IMR-90 (cell line): ENCODE measurements around the gene TMEM235. TPM values are rescaled to one million over a fixed set of nuclear protein-coding genes. Genes with fewer than 3 reads are reported as not detected.

ENCODE experiments used
- ATAC-seq: fragments of 200-7000 bp; cut with Tn5 transposase; 2 replicates; pipeline ENCODE4 v1.9.1; 2020; ENCODE audit warnings: low read depth, mild to moderate bottlenecking, moderate library complexity
- BruUV-seq: library from RNA; stranded (reverse); fragments of 400-500 nt; replicated peaks from 2 replicates; lab custom pipeline; 2021; lab: Mats Ljungman, UMichigan
- CTCF ChIA-PET: fragments of 300-600 bp; formaldehyde crosslinking; extraction: SDS; loops from one replicate; lab custom pipeline; 2021; ENCODE audit warnings: antibody characterized with exemption; lab: Yijun Ruan, JAX
- POLR2A ChIA-PET: fragments of 300-600 bp; sonication (Branson Sonifier 250); formaldehyde crosslinking; loops from one replicate; lab custom pipeline; 2022; ENCODE audit warnings: antibody characterized with exemption; ENCODE audit not compliant: unreplicated experiment; lab: Charles Lee
- DNase-seq: peaks from one replicate; pipeline ENCODE4 v3.0.0; 2013
- H2AFZ ChIP-seq: replicated peaks from 2 replicates; pipeline ENCODE3; 2013; ENCODE audit warnings: low read length, mild to moderate bottlenecking; ENCODE audit not compliant: poor library complexity
- H2AK5ac ChIP-seq: 2 replicates; pipeline ENCODE4 v1.6.1; 2013; ENCODE audit warnings: low read depth, low read length, inconsistent platforms
- H2AK9ac ChIP-seq: replicated peaks from 2 replicates; pipeline ENCODE3; 2013; ENCODE audit warnings: mild to moderate bottlenecking, low read depth, low read length, moderate library complexity; ENCODE audit not compliant: poor library complexity
- H2BK120ac ChIP-seq: 2 replicates; pipeline ENCODE4 v1.6.1; 2013; ENCODE audit warnings: low read depth, low read length, inconsistent platforms
- H2BK15ac ChIP-seq: 3 replicates; pipeline ENCODE4 v1.6.1; 2013; ENCODE audit warnings: low read depth, low read length, inconsistent platforms
- H2BK20ac ChIP-seq: 2 replicates; pipeline ENCODE4 v1.6.1; 2013; ENCODE audit warnings: low read depth, mild to moderate bottlenecking, inconsistent platforms, low read length, moderate library complexity
- H2BK5ac ChIP-seq: 2 replicates; pipeline ENCODE4 v1.6.1; 2013; ENCODE audit warnings: mild to moderate bottlenecking, low read depth, low read length, inconsistent platforms; ENCODE audit not compliant: poor library complexity, severe bottlenecking
- H3K14ac ChIP-seq: replicated peaks from 2 replicates; pipeline ENCODE4 v1.6.1; 2013; ENCODE audit warnings: low read depth, low read length, inconsistent platforms
- H3K18ac ChIP-seq: 2 replicates; pipeline ENCODE4 v1.6.1; 2013; ENCODE audit warnings: low read depth, low read length, control low read depth
- H3K23ac ChIP-seq: 2 replicates; pipeline ENCODE4 v1.6.1; 2013; ENCODE audit warnings: low read depth, low read length, inconsistent platforms
- H3K27ac ChIP-seq: 2 replicates; pipeline ENCODE4 v1.5.1; 2013; ENCODE audit warnings: mild to moderate bottlenecking, control low read depth, low read length; ENCODE audit not compliant: insufficient read depth
- H3K27me3 ChIP-seq: 2 replicates; pipeline ENCODE4 v1.6.1; 2013; ENCODE audit warnings: low read length; ENCODE audit not compliant: control insufficient read depth, insufficient read depth
- H3K36me3 ChIP-seq: 2 replicates; pipeline ENCODE4 v1.6.1; 2013; ENCODE audit warnings: low read length, mixed read lengths; ENCODE audit not compliant: control insufficient read depth, insufficient read depth
- H3K4ac ChIP-seq: 2 replicates; pipeline ENCODE4 v1.6.1; 2013; ENCODE audit warnings: low read depth, low read length, inconsistent platforms
- H3K4me1 ChIP-seq: 2 replicates; pipeline ENCODE4 v1.6.1; 2013; ENCODE audit warnings: low read length, mixed read lengths; ENCODE audit not compliant: control insufficient read depth, insufficient read depth
- H3K4me2 ChIP-seq: 2 replicates; pipeline ENCODE4 v1.6.1; 2013; ENCODE audit warnings: low read depth, mild to moderate bottlenecking, control low read depth, low read length, moderate library complexity
- H3K4me3 ChIP-seq: 2 replicates; pipeline ENCODE4 v1.5.1; 2013; ENCODE audit warnings: low read depth, mild to moderate bottlenecking, control low read depth, low read length, moderate library complexity; ENCODE audit not compliant: insufficient read depth
- H3K56ac ChIP-seq: 2 replicates; pipeline ENCODE4 v1.6.1; 2013; ENCODE audit warnings: low read length, inconsistent platforms; ENCODE audit not compliant: insufficient read depth; ENCODE audit errors: extremely low read depth
- H3K79me1 ChIP-seq, 2 experiments: 2 replicates each; pipeline ENCODE4 v1.6.1; 2013; ENCODE audit warnings: low read length in 2 of 2, inconsistent platforms in 1 of 2, low read depth in 1 of 2
- H3K9ac ChIP-seq: 2 replicates; pipeline ENCODE4 v1.6.1; 2013; ENCODE audit warnings: low read depth, low read length, control low read depth
- H3K9me1 ChIP-seq: 2 replicates; pipeline ENCODE4 v1.6.1; 2013; ENCODE audit warnings: low read length, inconsistent platforms; ENCODE audit not compliant: insufficient read depth
- H3K9me3 ChIP-seq: 2 replicates; pipeline ENCODE4 v1.6.1; 2013; ENCODE audit warnings: low read length; ENCODE audit not compliant: control insufficient read depth, insufficient read depth
- H4K20me1 ChIP-seq: 2 replicates; pipeline ENCODE4 v1.6.1; 2013; ENCODE audit warnings: low read length, inconsistent platforms; ENCODE audit not compliant: insufficient read depth
- H4K5ac ChIP-seq: 2 replicates; pipeline ENCODE4 v1.6.1; 2013; ENCODE audit warnings: mild to moderate bottlenecking, low read depth, low read length, control low read depth
- H4K8ac ChIP-seq, 2 experiments: 2 replicates each; pipeline ENCODE4 v1.6.1; 2013; ENCODE audit warnings: low read depth in 2 of 2, low read length in 2 of 2, control low read depth in 1 of 2, inconsistent platforms in 1 of 2
- H4K91ac ChIP-seq: 2 replicates; pipeline ENCODE4 v1.6.1; 2013; ENCODE audit warnings: low read depth, low read length, inconsistent platforms; ENCODE audit not compliant: insufficient read depth
- BHLHE40 ChIP-seq: fragments of 150-350 bp; IDR thresholded peaks from 2 replicates; pipeline ENCODE4 v1.6.1; 2016; ENCODE audit warnings: mild to moderate bottlenecking, low read depth, low read length
- CEBPB ChIP-seq: IDR thresholded peaks from 2 replicates; pipeline ENCODE4 v1.6.1; 2012; ENCODE audit warnings: low read depth, low read length, improper control_type of control experiment
- CHD1 ChIP-seq: IDR thresholded peaks from 2 replicates; pipeline ENCODE4 v1.6.1; 2012; ENCODE audit warnings: low read depth, low read length, improper control_type of control experiment
- FOS ChIP-seq: fragments of 150-350 bp; IDR thresholded peaks from 2 replicates; pipeline ENCODE4 v1.6.1; 2016; ENCODE audit warnings: low read depth, low read length
- MAFK ChIP-seq: IDR thresholded peaks from 2 replicates; pipeline ENCODE4 v1.6.1; 2012; ENCODE audit warnings: low read depth, low read length, improper control_type of control experiment
- MXI1 ChIP-seq: IDR thresholded peaks from 2 replicates; pipeline ENCODE4 v1.6.1; 2012; ENCODE audit warnings: low read depth, mild to moderate bottlenecking, low read length, moderate library complexity, borderline replicate concordance
- NFE2L2 ChIP-seq: fragments of 150-350 bp; IDR thresholded peaks from 2 replicates; pipeline ENCODE4 v1.6.1; 2016; ENCODE audit warnings: low read depth, mild to moderate bottlenecking, low read length
- POLR2A ChIP-seq: IDR thresholded peaks from 2 replicates; pipeline ENCODE4 v1.6.1; 2012; ENCODE audit warnings: mild to moderate bottlenecking, low read depth, low read length
- RAD21 ChIP-seq: IDR thresholded peaks from 2 replicates; pipeline ENCODE4 v1.6.1; 2012; ENCODE audit warnings: low read length, improper control_type of control experiment
- RCOR1 ChIP-seq: IDR thresholded peaks from 2 replicates; pipeline ENCODE4 v1.6.1; 2012; ENCODE audit warnings: mild to moderate bottlenecking, low read length, improper control_type of control experiment; ENCODE audit not compliant: insufficient replicate concordance
- SMC3 ChIP-seq: fragments of 150-350 bp; IDR thresholded peaks from 2 replicates; pipeline ENCODE4 v1.6.1; 2016; ENCODE audit warnings: low read depth, mild to moderate bottlenecking, antibody characterized with exemption, low read length, moderate library complexity
- WGBS, 2 experiments: methylation state at CpG; one replicate each; pipeline versions ENCODE4 v1.1.5 to v1.1.7; 2013; ENCODE audit warnings: missing lambda C conversion rate in 2 of 2; ENCODE audit not compliant: insufficient read length in 1 of 2; ENCODE audit errors: extremely low coverage in 2 of 2; 5-methylcytosine and 5-hydroxymethylcytosine counted together
- dilution Hi-C: fragments of 300-500 bp; cut with HindIII; formaldehyde crosslinking; loops from one replicate; pipeline ENCODE4 v1.14.3; 2018; ENCODE audit warnings: low sequenced_read_pairs; ENCODE audit not compliant: unreplicated experiment
- in situ Hi-C: fragments of 300-500 bp; cut with MboI; formaldehyde crosslinking; loops from 3 replicates; pipeline ENCODE4 v1.14.3; 2019; ENCODE audit warnings: low sequenced_read_pairs, inconsistent platforms, mixed read lengths
- intact Hi-C: fragments of 100-400 bp; cut with micrococcal nuclease; formaldehyde crosslinking; loops from 2 replicates; pipeline ENCODE4 v1.10.0; 2022
- polyA plus RNA-seq, 3 experiments: library from polyadenylated mRNA; depleted of rRNA; stranded (reverse); fragments of >200 nt; gene quantifications; 2 replicates each; pipeline ENCODE4 v1.2.3, GENCODE V29; 2012; ENCODE audit warnings: low replicate concordance in 1 of 3
- total RNA-seq: library from RNA; depleted of rRNA; stranded (reverse); fragments of >200 nt; gene quantifications from 2 replicates; pipeline ENCODE4 v1.2.3, GENCODE V29; 2012
- TF ChIP-seq, protein P1 (sequence below): conservative IDR thresholded peaks from 2 replicates; pipeline ENCODE4 v1.5.1; 2012; ENCODE audit warnings: mild to moderate bottlenecking, low read depth, low read length, improper control_type of control experiment
- TF ChIP-seq, protein P2 (sequence below): fragments of 150-350 bp; IDR thresholded peaks from 2 replicates; pipeline ENCODE4 v1.6.1; 2017; ENCODE audit warnings: mild to moderate bottlenecking, antibody characterized with exemption, low read length, low read depth

Gene TMEM235
- total and polyA plus RNA-seq, 2 of the 4 experiments (the other 2 are of a cell fraction) = not detected

DNA sequence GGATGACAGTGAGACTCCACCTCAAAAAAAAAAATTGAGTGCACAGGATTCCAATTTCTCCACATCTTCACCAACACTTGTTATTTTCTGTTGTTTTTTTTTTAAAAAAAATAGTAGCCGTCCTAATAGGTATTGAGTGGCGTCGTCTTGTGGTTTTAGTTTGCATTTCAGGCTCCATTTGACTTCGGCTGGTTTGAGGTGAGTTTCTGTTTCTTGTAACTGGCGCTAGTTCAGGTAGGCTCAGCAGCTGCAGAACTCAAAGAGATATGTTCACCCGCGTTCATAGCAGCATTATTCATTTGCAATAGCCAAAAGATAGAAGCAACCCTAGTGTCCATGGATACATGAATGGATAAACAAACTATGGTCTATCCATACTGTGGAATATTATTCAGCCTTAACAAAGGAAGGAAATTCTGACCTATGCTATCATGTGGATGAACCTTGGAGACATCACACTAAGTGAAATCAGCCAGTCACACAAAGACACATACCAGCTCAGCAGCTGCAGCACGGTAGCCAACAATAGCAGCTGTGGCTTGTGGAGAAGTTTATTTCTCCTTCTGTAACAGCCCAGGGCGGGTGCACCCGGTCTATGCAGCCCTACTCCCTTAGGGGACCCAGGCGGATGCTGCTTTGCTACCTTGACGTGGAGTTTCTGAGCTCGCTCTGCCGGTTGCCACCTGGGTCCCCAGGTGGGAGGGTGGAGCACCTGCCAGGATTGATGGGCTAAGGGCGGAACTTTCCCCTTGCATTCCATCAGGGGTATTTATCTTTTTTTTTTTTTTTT, 44.9 kb downstream of the TMEM235 start:
- no peak overlapping the region for H2BK120ac ChIP-seq

More for the DNA sequence above, 44.9 kb downstream of the TMEM235 start:
- Histone ChIP-seq H3K4ac (no peak overlapping the region), H3K79me1 (no peaks in the 10 kb centered on the region), H4K5ac (no peak overlapping the region), H4K91ac (no peak overlapping the region), H2AK9ac (no peak overlapping the region), H2BK20ac (no peak overlapping the region), H3K56ac (no peak overlapping the region), H3K27me3 (peaks cover 37% of the 10 kb centered on the region), H3K18ac (no peak overlapping the region), H3K9me1 (no peaks in the 10 kb centered on the region), H4K8ac (no peak overlapping the region), H3K23ac (no peak overlapping the region), H3K36me3 (no peaks in the 10 kb centered on the region), H3K14ac (no peak overlapping the region), H3K9me3 (peaks cover 5% of the 10 kb centered on the region), H3K4me2 (no peak overlapping the region), H4K20me1 (no peaks in the 10 kb centered on the region), H3K4me3 (no peak overlapping the region), H3K4me1 (peaks cover 2% of the 10 kb centered on the region; the same call in 1 of the 2 replicates), H2AK5ac (no peak overlapping the region), H2AFZ (no peak overlapping the region), H3K27ac (no peak overlapping the region), H2BK5ac (no peak overlapping the region), H2BK15ac (no peak overlapping the region), H3K9ac (no peak overlapping the region)
- BruUV-seq = no TSS peak
- dilution Hi-C loops = no loop called here
- intact Hi-C loops = no loop called here
- no peak for DNase-seq
- no peak for ATAC-seq
- ChIA-PET POLR2A (no interaction called here), CTCF (no interaction called here)
- WGBS, 2 experiments = no CpG with 5 or more reads among the region's 15 CpGs
- in situ Hi-C loops = no loop called here
- TF ChIP-seq MXI1 (no peak), CHD1 (no peak), RCOR1 (no peak), NFE2L2 (no peak), CEBPB (no peak), MAFK (no peak), FOS (no peak), RAD21 (no peak), POLR2A (no peak), BHLHE40 (no peak), SMC3 (no peak)
- TF ChIP-seq, protein P1, sequence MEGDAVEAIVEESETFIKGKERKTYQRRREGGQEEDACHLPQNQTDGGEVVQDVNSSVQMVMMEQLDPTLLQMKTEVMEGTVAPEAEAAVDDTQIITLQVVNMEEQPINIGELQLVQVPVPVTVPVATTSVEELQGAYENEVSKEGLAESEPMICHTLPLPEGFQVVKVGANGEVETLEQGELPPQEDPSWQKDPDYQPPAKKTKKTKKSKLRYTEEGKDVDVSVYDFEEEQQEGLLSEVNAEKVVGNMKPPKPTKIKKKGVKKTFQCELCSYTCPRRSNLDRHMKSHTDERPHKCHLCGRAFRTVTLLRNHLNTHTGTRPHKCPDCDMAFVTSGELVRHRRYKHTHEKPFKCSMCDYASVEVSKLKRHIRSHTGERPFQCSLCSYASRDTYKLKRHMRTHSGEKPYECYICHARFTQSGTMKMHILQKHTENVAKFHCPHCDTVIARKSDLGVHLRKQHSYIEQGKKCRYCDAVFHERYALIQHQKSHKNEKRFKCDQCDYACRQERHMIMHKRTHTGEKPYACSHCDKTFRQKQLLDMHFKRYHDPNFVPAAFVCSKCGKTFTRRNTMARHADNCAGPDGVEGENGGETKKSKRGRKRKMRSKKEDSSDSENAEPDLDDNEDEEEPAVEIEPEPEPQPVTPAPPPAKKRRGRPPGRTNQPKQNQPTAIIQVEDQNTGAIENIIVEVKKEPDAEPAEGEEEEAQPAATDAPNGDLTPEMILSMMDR = no peak
- TF ChIP-seq, protein P2, sequence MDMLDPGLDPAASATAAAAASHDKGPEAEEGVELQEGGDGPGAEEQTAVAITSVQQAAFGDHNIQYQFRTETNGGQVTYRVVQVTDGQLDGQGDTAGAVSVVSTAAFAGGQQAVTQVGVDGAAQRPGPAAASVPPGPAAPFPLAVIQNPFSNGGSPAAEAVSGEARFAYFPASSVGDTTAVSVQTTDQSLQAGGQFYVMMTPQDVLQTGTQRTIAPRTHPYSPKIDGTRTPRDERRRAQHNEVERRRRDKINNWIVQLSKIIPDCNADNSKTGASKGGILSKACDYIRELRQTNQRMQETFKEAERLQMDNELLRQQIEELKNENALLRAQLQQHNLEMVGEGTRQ = no peak
